HCT116 (cell line): Measurements from ENCODE around the gene RNF113B. TPM values are rescaled to one million over a fixed set of nuclear protein-coding genes. Genes with fewer than 3 reads are reported as not detected.

Source experiments
- ATAC-seq: fragments of 200-7000 bp; cut with Tn5 transposase; 2 replicates; pipeline ENCODE4 v1.9.1; 2020; ENCODE audit warnings: mild to moderate bottlenecking, moderate library complexity
- BruUV-seq: library from RNA; stranded (reverse); fragments of 400-500 nt; replicated peaks from 2 replicates; lab custom pipeline; 2021; lab: Mats Ljungman, UMichigan
- CTCF ChIA-PET: fragments of 300-600 bp; sonication (Branson Sonifier 250); formaldehyde crosslinking; loops from one replicate; lab custom pipeline; 2021; ENCODE audit warnings: antibody characterized with exemption; lab: Charles Lee
- POLR2A ChIA-PET: fragments of 300-600, 350-600 bp; sonication (Branson Sonifier 250); formaldehyde crosslinking; loops from one replicate; lab custom pipeline; 2021; ENCODE audit warnings: antibody characterized with exemption; lab: Charles Lee
- RAD21 ChIA-PET, 2 experiments: fragments of 300-600 bp; sonication (Branson Sonifier 250); formaldehyde crosslinking; loops; one replicate each; lab custom pipeline; 2023; ENCODE audit warnings: low total read pairs in 2 of 2; ENCODE audit not compliant: uncharacterized antibody in 2 of 2, unreplicated experiment in 2 of 2, low non-redundant PET in 1 of 2; lab: Charles Lee
- DNase-seq: peaks from one replicate; pipeline ENCODE4 v3.0.0-alpha.2; 2010; ENCODE audit warnings: low read depth, low spot score
- H2AFZ ChIP-seq: fragments of 200-600 bp; shearing (Covaris generic), sonication (generic); 2 replicates; pipeline ENCODE4 v1.6.1; 2017; ENCODE audit warnings: low read depth, mixed run types, mixed read lengths, antibody characterized with exemption, low read length; ENCODE audit not compliant: poor library complexity, severe bottlenecking
- H3K27ac ChIP-seq: 2 replicates; pipeline ENCODE4 v1.5.1; 2012; ENCODE audit warnings: low read depth, low read length
- H3K27me3 ChIP-seq: fragments of 200-600 bp; sonication (generic); 2 replicates; pipeline ENCODE4 v1.6.1; 2016; ENCODE audit warnings: mixed run types, low read length, mixed read lengths; ENCODE audit not compliant: insufficient read depth
- H3K36me3 ChIP-seq, 2 experiments: fragments of 200-500 bp in 1 of 2; fragments of 200-600 bp in 1 of 2; sonication (Bioruptor generic) in 1 of 2; sonication (generic) in 1 of 2; 2 replicates each; pipeline versions ENCODE4 v1.5.1 to v1.6.1; 2014 to 2016; ENCODE audit warnings: low read length in 2 of 2, inconsistent platforms in 1 of 2, mixed read lengths in 1 of 2, mixed run types in 1 of 2; ENCODE audit not compliant: insufficient read depth in 2 of 2, control insufficient read depth in 1 of 2
- H3K4me1 ChIP-seq, 2 experiments: fragments of 200-600 bp in 1 of 2; sonication (generic) in 1 of 2; 2 replicates each; pipeline versions ENCODE4 v1.5.1 to v1.6.1; 2012 to 2017; ENCODE audit warnings: low read length in 2 of 2, inconsistent platforms in 1 of 2, mild to moderate bottlenecking in 1 of 2, mixed read lengths in 1 of 2, mixed run types in 1 of 2, moderate library complexity in 1 of 2; ENCODE audit not compliant: insufficient read depth in 2 of 2, control insufficient read depth in 1 of 2
- H3K4me2 ChIP-seq: fragments of 200-600 bp; sonication (generic); 2 replicates; pipeline ENCODE4 v1.6.1; 2017; ENCODE audit warnings: mixed run types, low read length, mixed read lengths
- H3K4me3 ChIP-seq, 2 experiments: fragments of 200-600 bp in 1 of 2; sonication (generic) in 1 of 2; replicated peaks in 1 of 2; 2 replicates each; pipeline ENCODE4 v1.5.1; 2011 to 2016; ENCODE audit warnings: low read length in 2 of 2, control low read depth in 1 of 2, low read depth in 1 of 2, mild to moderate bottlenecking in 1 of 2, mixed read lengths in 1 of 2, mixed run types in 1 of 2
- H3K79me2 ChIP-seq: fragments of 200-600 bp; sonication (generic); 2 replicates; pipeline ENCODE4 v1.6.1; 2017; ENCODE audit warnings: mild to moderate bottlenecking, mixed run types, low read length, moderate library complexity, mixed read lengths; ENCODE audit not compliant: insufficient read depth
- H3K9ac ChIP-seq: fragments of 200-600 bp; sonication (generic); 2 replicates; pipeline ENCODE4 v1.6.1; 2016; ENCODE audit warnings: low read length, mixed read lengths
- H3K9me2 ChIP-seq: fragments of 200-600 bp; sonication (generic), shearing (Covaris generic); 2 replicates; pipeline ENCODE4 v1.6.1; 2017; ENCODE audit warnings: mixed run types, mild to moderate bottlenecking, moderate library complexity; ENCODE audit not compliant: insufficient read depth
- H3K9me3 ChIP-seq, 2 experiments: fragments of 200-500 bp in 1 of 2; fragments of 200-600 bp in 1 of 2; sonication (Bioruptor generic) in 1 of 2; sonication (generic) in 1 of 2; 2 replicates each; pipeline ENCODE4 v1.6.1; 2014 to 2017; ENCODE audit warnings: low read length in 2 of 2, mixed read lengths in 2 of 2, inconsistent platforms in 1 of 2, low read depth in 1 of 2, mild to moderate bottlenecking in 1 of 2, mixed run types in 1 of 2, moderate library complexity in 1 of 2; ENCODE audit not compliant: control insufficient read depth in 1 of 2, insufficient read depth in 1 of 2
- H4K20me1 ChIP-seq: fragments of 200-600 bp; sonication (generic), shearing (Covaris generic); 2 replicates; pipeline ENCODE4 v1.6.1; 2017; ENCODE audit warnings: mixed run types, mild to moderate bottlenecking, moderate library complexity; ENCODE audit not compliant: insufficient read depth
- CEBPB ChIP-seq: IDR thresholded peaks from 2 replicates; pipeline ENCODE4 v1.6.1; 2012; ENCODE audit warnings: low read depth
- CTCF ChIP-seq, 3 experiments: fragments of 200-600 bp in 1 of 3; sonication (generic) in 1 of 3; IDR thresholded peaks in 2 of 3; conservative IDR thresholded peaks in 1 of 3; 2 replicates each; pipeline ENCODE4 v1.5.1; 2012 to 2017; ENCODE audit warnings: low read depth in 2 of 3, low read length in 2 of 3, antibody characterized with exemption in 1 of 3, borderline replicate concordance in 1 of 3, control low read depth in 1 of 3, mild to moderate bottlenecking in 1 of 3, mixed read lengths in 1 of 3, mixed run types in 1 of 3, moderate library complexity in 1 of 3; ENCODE audit not compliant: insufficient read depth in 1 of 3
- EGR1 ChIP-seq: IDR thresholded peaks from 2 replicates; pipeline ENCODE4 v1.6.1; 2012; ENCODE audit warnings: low read depth
- ELF1 ChIP-seq: IDR thresholded peaks from 2 replicates; pipeline ENCODE4 v1.6.1; 2012; ENCODE audit warnings: low read depth, borderline replicate concordance
- FOSL1 ChIP-seq: IDR thresholded peaks from 2 replicates; pipeline ENCODE4 v1.6.1; 2012; ENCODE audit warnings: low read depth
- JUND ChIP-seq: IDR thresholded peaks from 2 replicates; pipeline ENCODE4 v1.6.1; 2012
- RAD21 ChIP-seq: IDR thresholded peaks from 2 replicates; pipeline ENCODE4 v1.6.1; 2012; ENCODE audit warnings: low read depth, mild to moderate bottlenecking
- SIN3A ChIP-seq: IDR thresholded peaks from 2 replicates; pipeline ENCODE4 v1.6.1; 2012; ENCODE audit warnings: low read depth
- TCF7L2 ChIP-seq: IDR thresholded peaks from 2 replicates; pipeline ENCODE4 v1.7.0; 2011; ENCODE audit warnings: borderline replicate concordance, inconsistent platforms; ENCODE audit not compliant: insufficient read depth, insufficient read length; ENCODE audit errors: extremely low read depth
- ZFX ChIP-seq: fragments of 450-650 bp; IDR thresholded peaks from 2 replicates; pipeline ENCODE4 v1.6.1; 2017
- ZNF274 ChIP-seq: fragments of 200-500 bp; sonication (Bioruptor generic); IDR thresholded peaks from 2 replicates; pipeline ENCODE4 v1.6.1; 2014; ENCODE audit warnings: mild to moderate bottlenecking, low read depth, low read length, inconsistent platforms
- intact Hi-C: fragments of 100-400 bp; cut with micrococcal nuclease; formaldehyde crosslinking; loops from 2 replicates; pipeline ENCODE4 v1.10.0; 2022
- total RNA-seq: library from RNA; stranded (reverse); gene quantifications from one replicate; pipeline ENCODE4 v1.2.1, GENCODE V29; 2021; ENCODE audit not compliant: unreplicated experiment

The RNF113B gene
- total RNA-seq, 1 experiment from 2014 or later, result not detected

- RAD21 ChIA-PET, result no interaction called here
- intact Hi-C loops, result no loop called here
- H4K20me1 ChIP-seq, result no peaks in the 10 kb centered on the region
- H3K79me2 ChIP-seq, result no peaks in the 10 kb centered on the region
- no peaks in the 10 kb centered on the region for H3K9me3 ChIP-seq
- H2AFZ ChIP-seq, result no peak overlapping the region
- no peak overlapping the region for H3K9ac ChIP-seq
- H3K4me3 ChIP-seq, result no peak overlapping the region
- POLR2A ChIA-PET, result no interaction called here
- peaks cover 27 to 30% of the 10 kb centered on the region in 2 experiments for H3K4me1 ChIP-seq
- H3K27ac ChIP-seq, result no peak overlapping the region
- no peak for ATAC-seq
- no peaks in the 10 kb centered on the region for H3K27me3 ChIP-seq
- no peaks in the 10 kb centered on the region for H3K36me3 ChIP-seq
- no TSS peak for BruUV-seq
- no peak for TF ChIP-seq ZFX
- no peak for TF ChIP-seq CTCF (IDR thresholded peaks at IDR 0.05 in 2 of 3, conservative IDR thresholded peaks at IDR 0.05 in 1 of 3; ENCODE audit: borderline replicate concordance in 1 of 3, insufficient read depth in 1 of 3, low read depth in 2 of 3, low read length in 2 of 3)
- TF ChIP-seq EGR1, result no peak
- TF ChIP-seq JUND, result no peak
- no peak for TF ChIP-seq SIN3A
- TF ChIP-seq CEBPB, result no peak
- no peak for TF ChIP-seq TCF7L2
- TF ChIP-seq ZNF274, result no peak
- no peak for TF ChIP-seq RAD21
- no peak for TF ChIP-seq FOSL1
- TF ChIP-seq ELF1, result no peak
- TF ChIP-seq, all 23 proteins: peak for 0
- DNase-seq, result no peak
- H3K4me2 ChIP-seq, result no peak overlapping the region
- CTCF ChIA-PET, result no interaction called here
- no peaks in the 10 kb centered on the region for H3K9me2 ChIP-seq
These were observed 40.5 kb upstream of the RNF113B start for GRCh38 chr13:98217597-98217996.
